Activated T-cell treated with anti-CD3 and anti-CD28 coated beads for 48 hours (primary cell): Measurements from ENCODE around the gene GRIP1.

ENCODE experiments used
- DNase-seq: peaks from one replicate; pipeline ENCODE4 v3.0.0-alpha.2; 2020; ENCODE audit warnings: low read depth

Gene GRIP1

DNA sequence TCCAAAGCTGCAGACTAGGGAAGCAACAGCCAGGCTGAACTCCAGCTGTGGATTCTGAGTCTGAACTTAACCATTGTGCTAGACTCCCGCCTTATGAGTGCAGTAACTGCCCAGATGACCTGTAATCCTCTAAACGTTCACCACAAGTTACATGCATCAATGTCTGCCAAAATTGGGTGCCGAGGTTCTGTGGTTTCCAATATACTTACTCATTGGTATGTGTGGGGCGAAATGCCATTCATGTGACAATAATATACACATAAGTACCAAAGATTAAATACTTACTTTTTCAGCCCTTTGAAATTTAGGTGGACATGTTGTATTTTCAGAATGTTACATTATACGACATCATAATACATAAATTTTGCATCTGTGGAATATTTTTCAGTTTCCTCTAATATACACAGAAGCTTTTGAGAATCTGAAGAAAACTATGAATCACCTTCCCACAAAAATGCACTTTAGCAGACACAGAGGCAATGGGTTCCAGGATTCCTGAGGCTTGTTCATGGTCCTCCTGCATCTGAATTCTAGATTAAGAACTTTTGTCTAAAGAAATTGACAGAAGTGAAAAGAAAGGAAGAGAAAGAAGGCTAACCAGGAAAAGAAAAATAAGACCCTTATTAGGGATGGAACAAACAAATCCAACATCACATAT, 31.7 kb downstream of the GRIP1 start:
- DNase-seq = no peak

DNA sequence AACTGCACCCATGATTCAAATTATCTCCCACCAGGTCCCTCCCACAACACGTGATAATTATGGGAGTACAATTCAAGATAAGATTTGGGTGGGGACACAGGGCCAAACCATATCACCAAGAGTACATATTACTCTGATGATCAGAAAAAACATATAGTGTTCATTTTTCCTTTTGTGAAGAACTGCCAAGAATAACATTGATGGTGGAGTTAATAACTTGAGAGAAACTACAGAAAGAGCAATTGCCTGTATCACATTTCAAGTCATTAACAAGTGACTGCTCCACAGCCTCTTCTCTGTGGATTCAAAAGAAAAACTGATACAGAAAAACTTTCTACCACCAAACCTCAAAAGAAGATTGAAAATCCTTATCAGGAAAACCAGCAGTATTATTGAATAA, 34.7 kb downstream of the GRIP1 start:
- DNase-seq = no peak

DNA sequence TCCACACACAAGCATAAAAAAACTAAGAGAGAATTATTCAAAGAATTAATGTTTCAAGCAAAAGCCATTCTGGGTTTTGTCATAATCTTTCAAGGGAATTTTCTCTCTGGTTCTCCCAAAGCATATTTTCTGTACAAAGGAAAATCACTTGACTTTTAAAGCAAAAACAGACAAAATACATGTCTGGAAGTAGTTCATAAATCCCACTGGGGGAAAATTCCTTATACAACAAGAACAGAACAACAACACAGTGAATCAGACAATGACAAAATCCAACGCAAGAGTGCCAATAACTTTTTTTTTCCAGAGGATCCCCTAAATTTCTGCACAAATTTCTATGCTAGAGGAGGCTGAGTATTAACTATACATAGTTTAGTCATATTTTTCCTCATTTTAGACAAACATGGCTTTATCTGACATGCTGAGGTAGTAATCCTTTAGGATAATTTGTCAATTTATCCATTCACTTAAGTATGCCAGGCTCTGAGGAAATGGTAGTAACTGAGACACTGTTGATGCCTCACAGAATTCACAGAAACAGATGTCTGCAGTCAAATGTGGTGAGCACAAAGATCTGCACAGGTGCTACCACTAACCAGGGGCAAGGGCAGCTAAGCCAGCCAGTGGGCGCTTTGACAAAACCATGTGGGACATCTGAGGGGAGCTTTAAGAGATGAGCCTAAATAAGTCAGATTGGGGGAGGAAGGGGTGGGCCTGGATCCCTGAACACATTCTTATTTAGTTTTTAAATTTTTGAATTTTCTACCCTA, 38.0 kb downstream of the GRIP1 start:
- DNase-seq = no peak

DNA sequence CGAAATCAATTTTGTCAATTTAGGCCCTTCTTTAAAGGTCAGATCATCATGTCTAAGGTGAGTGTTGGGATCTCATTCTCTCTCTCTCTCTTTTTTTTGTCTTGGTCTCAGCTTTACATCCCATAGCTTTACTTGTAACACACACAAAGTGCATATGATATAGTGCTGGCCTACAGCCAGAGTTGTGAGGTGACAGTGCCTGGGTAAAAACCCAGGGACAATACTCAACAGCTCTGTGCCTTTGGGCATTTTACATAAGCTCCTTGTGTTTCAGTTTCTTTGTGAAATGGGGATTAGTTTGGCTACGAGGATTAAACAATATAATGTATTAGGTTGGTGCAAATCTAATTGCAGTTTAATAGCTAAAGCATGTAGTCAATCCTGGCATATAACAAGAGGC, 40.2 kb downstream of the GRIP1 start:
- no peak for DNase-seq

DNA sequence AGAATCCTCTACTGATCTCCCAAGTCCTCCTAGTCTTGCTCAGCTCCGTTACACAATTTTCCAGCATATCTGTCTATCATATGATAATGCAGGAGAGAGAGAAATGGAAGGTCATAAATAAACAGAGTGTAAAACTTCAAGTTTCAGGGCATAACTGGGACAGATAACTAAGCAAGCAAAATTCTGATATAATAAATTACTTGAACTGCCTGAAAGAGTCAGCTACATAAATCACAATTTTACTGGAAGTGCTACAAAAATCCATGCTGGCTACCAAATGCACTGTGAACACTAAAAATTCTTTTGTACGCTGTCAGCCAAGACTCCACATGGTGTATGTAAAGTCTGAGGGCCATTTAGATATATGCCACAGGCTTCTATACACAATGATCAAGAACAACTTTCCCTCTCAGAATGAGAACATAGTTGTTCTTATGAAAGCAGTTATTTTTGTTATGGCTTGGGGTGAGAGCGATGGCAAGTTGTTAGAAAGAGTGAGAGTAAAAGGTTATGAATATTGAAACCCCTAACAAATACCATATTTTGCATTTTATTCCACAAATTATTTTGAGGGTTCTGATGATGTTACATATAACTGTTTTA, 41.1 kb downstream of the GRIP1 start:
- DNase-seq = no peak

DNA sequence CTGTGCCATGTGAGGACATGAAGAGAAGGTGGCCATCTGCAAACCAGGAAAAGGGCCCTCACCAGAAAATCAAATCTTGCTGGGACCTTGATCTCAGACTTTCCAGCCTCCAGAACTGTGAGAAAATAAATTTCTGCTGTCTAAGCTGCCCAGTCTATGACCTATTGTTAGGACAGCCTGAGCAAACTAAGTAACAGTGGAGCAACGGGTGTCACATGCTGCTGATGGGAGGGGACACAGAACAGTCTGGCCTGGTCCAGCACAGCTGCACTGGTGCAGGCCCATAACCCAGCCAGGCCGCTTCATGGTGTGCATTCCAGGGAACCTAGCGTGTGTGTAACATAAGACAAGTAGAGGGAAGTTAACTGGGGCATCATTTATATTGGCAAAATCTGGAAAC, 42.1 kb downstream of the GRIP1 start:
- no peak for DNase-seq

DNA sequence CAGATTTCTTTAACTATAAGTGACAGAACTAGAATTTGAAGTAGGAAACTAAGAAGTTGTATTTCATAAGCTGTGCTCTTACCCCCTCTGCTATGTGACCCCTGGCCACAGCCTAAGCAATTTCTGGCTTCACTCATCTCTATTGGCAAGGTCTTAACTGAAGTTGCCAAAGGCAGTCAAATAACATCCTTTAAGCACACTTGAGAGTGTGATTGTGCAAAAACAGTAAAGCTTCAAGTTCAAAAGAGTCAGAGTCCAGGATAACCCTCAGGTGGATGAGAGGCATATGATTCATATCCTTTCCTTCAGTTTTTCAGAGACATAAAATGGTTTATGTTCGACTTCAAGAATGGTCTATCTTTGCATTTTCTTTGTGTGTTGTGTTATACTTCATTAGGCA, 45.2 kb downstream of the GRIP1 start:
- DNase-seq = no peak

DNA sequence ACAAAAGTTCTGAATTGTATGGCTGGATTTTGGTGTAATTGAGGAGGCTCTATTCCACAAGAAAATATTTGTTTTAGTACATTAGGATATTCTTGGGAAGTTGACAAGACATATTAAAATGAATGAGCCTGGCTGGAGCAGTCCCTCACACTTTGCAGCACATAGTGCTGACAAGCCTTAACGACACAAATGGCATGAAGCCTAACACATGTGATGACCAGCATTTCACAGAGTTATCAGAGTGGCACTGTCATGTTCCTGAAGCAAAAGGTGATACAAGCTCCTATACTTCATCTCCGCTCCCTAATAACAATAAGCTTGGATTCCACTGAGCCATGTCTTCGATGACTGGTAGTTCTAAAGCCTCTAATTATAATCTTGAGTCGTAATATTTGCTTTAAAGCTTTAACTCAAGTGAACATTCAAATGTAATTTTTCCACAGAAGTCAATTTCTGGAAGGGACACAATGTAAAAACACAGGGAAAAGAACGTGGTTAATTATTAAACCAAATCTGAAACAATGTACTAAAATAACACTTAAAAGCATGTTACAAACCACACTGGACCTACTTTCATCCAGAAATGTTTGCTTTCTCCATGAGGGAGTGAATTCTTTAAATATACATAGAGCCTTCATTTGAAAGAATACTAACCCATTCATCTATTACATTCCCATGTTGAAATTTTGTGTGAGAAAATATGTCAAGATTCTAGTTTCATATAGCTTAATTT, 49.6 kb downstream of the GRIP1 start:
- DNase-seq = no peak

DNA sequence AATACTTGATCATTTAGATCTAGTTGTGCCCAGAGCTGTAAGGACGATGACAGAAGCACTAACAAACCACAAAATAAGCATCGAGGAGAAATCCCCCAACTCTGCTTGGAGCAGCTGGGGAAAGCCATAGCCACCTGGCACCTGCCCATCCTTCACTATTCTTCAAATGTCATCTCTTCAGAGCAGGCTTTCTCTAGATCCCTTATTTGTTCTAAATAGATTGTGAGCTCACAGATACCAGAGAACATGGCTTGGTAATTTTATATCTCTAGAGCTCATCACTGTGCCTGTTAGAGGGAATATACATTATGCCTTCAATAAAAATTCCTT, 50.9 kb downstream of the GRIP1 start:
- DNase-seq = no peak

DNA sequence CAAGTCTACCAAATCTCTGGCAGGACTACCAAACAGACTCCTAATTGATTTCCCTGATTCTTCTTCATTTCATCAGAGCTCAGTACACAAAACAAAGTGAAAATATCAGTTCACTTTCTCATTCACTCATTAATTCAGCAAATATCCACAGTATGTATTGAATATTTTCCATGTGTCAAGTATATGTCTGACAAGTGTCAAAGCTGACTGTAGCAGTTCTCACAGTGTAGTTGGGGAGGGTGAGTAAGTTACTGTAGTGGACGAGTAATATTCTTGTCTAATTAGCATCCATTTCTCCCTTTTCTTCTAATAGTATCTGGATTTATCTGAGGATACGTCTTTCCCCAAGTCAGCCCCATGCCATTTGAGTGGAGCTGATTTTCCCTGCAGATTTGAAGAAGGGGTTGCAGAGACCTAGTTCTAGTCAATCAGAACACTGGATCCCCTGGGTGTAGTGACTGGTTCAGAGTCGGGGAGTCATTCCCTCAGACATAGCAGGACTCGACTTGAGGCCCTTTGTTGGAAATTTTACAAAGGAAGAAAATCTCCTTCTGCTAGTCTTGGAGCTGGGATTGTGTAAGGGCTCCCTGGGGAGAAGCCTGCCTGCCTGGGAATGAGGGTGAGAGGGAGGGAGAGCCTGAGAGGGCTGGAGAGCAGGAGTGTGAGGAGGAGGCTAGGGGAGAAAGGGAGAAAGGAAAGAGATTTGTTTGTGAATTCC, 51.4 kb downstream of the GRIP1 start:
- no peak for DNase-seq

DNA sequence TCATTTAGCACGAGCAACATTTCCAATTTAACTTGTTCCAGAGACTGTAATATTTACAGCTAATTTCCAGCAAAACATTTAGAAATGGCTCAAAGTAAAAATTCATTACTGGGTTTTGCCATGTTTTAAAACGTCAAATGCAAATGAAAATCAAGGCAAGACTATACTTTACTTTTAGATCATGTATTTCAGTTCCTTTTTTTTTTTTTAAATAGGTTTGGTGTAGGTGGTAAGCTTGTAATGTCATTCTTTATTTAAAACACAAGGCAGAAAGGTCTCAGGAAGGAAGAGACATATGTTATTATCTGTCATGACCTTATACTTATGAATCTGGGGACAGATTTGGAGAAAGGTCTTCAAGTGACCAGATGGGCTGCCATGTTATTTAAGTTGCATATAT, 54.1 kb downstream of the GRIP1 start:
- DNase-seq = no peak

DNA sequence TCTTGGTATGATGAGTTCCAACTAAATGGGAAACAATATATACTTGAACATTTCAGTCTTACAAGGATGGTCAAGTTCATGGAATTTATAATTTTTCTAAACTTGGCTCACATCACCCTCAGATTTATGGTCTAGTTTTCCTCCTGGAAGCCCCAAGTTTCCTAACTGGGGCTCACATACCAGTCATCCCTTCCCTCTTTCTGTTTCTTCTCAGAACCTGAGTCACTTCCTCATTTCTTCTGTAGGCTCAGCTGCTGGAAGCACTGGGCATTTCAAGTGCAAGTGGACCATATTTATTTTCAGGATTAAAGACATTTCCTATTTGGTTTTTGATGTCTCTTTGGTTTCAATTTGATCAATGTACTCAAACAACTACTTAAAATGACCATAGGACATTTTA, 55.4 kb downstream of the GRIP1 start:
- DNase-seq = no peak

DNA sequence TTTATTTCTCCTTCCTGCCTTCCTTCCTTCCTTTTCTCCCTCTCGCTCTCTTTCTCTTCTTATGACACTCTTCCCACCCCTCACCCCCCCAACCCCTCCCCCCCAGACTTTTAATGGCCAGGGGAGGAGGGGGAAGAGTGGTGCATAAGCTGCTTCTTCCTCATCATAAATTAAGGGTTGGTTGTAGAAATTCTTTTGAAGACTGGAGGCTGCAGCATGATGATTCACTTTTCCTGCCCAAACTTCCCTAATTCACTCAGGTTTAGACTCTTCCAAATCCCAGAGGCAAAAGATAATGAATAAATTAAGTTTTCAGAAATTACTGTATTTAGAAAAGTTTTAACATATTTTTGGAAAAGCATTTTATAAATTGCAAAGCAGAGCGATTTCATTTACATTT, 58.2 kb downstream of the GRIP1 start:
- DNase-seq = no peak

DNA sequence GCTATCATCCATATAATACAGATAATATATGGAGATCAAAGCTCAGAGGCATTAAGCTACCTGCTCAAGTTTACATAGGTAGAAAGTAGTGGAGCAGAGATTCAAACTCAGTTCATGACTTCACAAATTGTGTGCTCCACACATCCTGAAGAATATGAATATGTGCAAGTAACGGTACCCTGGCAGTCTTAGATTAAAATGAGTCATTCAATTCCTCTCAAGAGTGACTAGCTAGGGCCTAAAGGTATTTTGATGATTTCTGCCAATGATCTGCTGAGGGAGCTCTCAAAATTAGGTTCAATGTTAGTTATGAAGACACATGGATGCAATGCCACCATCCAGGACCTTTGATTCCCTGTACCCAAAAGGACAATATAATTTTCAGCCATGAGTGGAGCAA, 58.9 kb downstream of the GRIP1 start:
- DNase-seq = no peak

DNA sequence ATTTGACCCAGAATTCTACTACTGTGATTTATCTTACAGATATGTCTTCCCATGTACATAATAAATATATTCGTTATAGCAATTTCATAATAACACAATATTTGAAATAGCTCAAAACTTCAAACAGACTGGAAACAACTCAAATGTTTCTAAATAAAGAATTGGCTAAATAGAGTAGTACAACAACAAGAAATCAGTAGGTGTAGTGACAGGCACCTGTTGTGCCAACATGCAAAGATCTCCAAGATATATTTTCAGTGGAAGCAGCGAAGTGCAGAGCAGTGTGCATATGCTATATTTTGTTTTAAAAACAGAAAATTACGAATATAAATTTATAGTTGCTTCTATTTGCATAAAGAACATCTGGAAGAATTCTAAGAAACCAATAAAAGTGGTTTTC, 60.9 kb downstream of the GRIP1 start:
- DNase-seq = no peak

DNA sequence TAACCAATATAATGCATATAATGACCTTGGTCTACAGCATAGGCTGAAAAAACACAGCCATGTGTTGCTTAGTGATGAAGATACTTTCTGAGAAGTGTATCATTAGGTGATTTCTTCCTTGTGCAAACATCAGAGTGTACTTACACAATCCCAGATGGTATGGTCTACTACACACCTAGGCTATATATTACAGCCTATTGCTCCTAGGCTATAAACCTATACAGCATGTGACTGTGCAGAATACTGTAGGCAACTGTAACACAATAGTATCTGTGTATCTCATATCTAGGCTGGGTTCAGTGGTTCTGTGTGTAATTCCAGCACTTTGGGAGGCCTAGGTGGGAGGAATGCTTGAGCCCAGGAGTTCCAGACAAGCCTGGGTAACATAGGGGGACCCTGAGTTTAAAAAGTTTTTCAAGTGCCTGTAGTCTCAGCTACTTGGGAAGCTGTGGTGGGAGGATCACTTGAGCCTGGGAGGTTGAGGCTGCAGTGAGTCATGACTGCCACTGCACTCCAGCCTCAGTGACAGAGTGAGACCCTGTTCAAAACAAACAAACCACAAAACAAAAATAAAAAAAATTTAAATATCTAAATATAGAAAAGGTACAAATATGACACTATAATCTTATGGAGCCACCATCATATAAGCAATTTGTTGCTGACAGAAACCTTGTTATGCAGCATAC, 66.6 kb downstream of the GRIP1 start:
- no peak for DNase-seq

DNA sequence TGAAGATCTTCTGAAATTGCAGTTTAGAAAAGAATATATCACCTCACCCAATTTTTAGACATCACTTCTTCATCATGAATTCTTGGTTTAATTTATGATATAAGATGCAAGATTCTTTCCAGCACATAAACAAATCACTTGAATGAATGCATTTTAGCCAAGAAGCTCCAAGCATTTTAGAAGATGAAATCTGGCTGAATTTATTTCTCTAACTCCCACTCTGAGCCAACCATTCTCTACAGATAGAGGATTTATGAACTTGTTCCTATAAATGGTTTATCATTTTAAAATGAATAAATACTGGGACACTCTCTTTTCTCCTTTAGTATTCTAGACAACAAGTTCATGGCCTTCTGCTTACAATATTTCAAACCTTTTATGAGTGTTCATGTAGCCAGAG, 71.7 kb downstream of the GRIP1 start:
- DNase-seq = no peak

DNA sequence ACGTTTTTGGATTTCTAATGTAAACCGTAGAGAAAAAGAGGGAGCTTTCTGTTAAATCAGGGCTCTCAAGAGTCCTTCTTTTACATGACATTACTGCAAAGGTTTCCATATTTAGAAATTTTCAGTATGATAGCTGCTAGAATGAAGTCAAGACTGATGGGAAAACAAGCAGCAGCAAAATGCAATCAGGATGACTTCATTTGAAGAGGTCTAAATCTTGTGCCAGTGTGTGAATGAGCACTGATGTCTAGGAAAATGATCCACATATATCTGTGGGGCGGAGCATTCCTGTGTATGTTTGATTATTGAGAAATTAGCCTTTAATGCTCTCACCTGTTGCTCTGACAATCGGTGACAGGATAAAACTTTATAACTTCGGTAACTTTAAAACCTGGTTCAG, 73.6 kb downstream of the GRIP1 start:
- DNase-seq = no peak

DNA sequence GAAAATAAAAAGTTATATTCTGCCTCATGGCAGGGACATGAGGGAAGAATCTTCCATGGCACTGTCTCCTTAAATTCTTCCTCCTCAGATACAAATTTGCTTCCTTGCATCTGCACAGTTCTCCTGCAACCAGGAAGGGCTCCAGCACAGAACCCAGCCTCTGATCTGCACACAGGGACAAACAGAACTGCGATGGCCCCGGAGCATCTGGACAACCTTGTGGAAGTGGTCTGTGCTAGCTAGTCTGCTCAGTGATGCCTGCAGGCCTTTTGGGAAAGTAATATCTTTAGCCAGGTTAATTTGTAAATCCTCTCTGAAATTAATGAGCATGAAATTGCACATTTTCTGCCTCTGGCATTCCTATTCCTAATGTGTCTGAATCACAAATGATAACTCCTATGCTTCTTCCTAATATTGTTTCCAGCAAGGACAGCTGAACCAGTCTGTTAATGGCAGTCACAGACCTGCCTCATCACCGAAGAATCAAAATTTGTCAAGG, 74.8 kb downstream of the GRIP1 start:
- DNase-seq = no peak

DNA sequence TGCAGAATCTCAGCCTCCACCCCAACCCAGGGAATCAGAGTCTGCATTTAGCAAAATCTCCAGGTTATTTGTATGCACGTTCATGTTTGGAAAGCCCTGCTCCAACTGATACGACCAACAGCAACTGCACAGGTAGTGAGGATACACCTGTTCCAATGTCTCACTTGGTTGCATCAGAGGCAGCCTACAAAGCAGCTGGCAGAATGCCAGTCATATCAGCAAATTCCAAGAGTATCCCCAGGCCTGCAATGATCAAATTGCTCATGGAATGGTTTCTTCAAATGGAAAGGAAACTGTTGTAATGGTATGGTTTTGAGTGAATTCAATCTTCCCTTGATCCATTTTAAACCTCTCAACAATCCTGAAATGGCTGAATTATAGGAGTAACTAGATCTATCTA, 75.4 kb downstream of the GRIP1 start:
- no peak for DNase-seq

DNA sequence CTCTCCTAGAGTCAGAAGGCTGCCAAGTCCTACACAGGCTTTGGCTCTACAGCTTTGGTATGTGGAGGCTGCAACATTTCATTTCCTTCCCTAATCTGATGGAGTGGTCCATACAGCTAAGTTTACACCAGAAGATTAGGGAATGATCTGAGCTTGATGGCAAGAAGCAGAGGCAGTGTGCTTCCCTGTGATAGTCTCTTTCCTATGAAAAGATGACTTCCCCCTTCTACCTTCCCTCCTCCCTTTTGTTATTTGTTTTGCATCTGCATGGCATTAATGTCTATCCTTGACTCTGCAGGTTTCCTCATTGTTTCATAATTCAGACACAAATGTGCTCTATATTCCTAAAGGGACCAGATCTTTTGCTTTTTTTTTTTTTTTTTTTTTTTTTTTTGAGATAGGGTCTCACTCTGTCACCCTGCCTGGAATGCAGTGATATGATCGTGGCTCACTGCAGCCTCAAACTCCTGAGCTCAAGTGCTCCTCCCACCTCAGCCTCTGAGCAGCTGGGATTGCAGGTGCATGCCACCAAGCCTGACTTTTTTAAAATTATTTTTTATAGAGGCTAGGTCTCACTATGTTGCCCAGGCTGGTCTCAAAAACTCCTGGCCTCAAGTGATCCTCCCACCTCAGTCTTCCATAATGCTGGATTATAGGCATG, 76.3 kb downstream of the GRIP1 start:
- no peak for DNase-seq
